K562 (cell line): ENCODE results near the gene NVL.

Source experiments
- BCLAF1 ChIP-seq, 2 experiments: fragments of 450-650 bp in 1 of 2; IDR thresholded peaks; 2 replicates each; pipeline ENCODE4 v1.6.1; 2011 to 2017; ENCODE audit warnings: low read depth in 2 of 2, antibody characterized with exemption in 1 of 2, borderline replicate concordance in 1 of 2, low read length in 1 of 2, mild to moderate bottlenecking in 1 of 2, mixed read lengths in 1 of 2; ENCODE audit not compliant: control insufficient read depth in 1 of 2
- GMEB1 ChIP-seq: fragments of 250-450 bp; sonication (Bioruptor Pico); IDR thresholded peaks from 2 replicates; pipeline ENCODE4 v1.4.0; 2020; ENCODE audit warnings: mild to moderate bottlenecking
- GTF3C2 ChIP-seq: IDR thresholded peaks from 3 replicates; pipeline ENCODE4 v1.6.1; 2011; ENCODE audit warnings: borderline replicate concordance, mild to moderate bottlenecking, moderate library complexity; ENCODE audit not compliant: insufficient read length; ENCODE audit errors: extremely low read depth
- JUND ChIP-seq, 2 experiments: IDR thresholded peaks; 2 replicates in 1 of 2; 3 replicates in 1 of 2; pipeline ENCODE4 v1.6.1; 2011; ENCODE audit warnings: borderline replicate concordance in 2 of 2, low read depth in 2 of 2, low read length in 2 of 2, improper control_type of control experiment in 1 of 2, missing biosample characterization in 1 of 2, missing genetic modification characterization in 1 of 2, missing genetic modification reagents in 1 of 2
- PURB ChIP-seq: sonication (generic); formaldehyde crosslinking; IDR thresholded peaks from 2 replicates; pipeline ENCODE4 v1.9.0; 2021; ENCODE audit warnings: low read depth, mild to moderate bottlenecking, missing genetic modification reagents
- SMARCB1 ChIP-seq: IDR thresholded peaks from 2 replicates; pipeline ENCODE4 v1.6.1; 2011; ENCODE audit warnings: improper control_type of control experiment, low read depth; ENCODE audit not compliant: insufficient read length
- TAF1 ChIP-seq: IDR thresholded peaks from 2 replicates; pipeline ENCODE4 v1.6.1; 2011; ENCODE audit warnings: mild to moderate bottlenecking, low read length, moderate library complexity; ENCODE audit not compliant: insufficient read depth, control insufficient read depth, severe bottlenecking; ENCODE audit errors: extremely low read depth

GRCh38 chr1:224201853-224202252 is 128.1 kb downstream of the NVL start:
- TF ChIP-seq GTF3C2 = no peak
- TF ChIP-seq JUND (IDR thresholded peaks at IDR 0.05; ENCODE audit: borderline replicate concordance, low read depth, low read length) = no peak
- no peak for TF ChIP-seq JUND (tag; IDR thresholded peaks at IDR 0.05; ENCODE audit: borderline replicate concordance, low read depth, low read length)
- TF ChIP-seq PURB (CRISPR knock-in tag) = no peak
- no peak for TF ChIP-seq BCLAF1 (IDR thresholded peaks at IDR 0.05; ENCODE audit: borderline replicate concordance in 1 of 2, control insufficient read depth in 1 of 2, low read depth in 2 of 2, low read length in 1 of 2)
- TF ChIP-seq GMEB1 = no peak
- TF ChIP-seq SMARCB1 = no peak
- TF ChIP-seq TAF1 = no peak
